Natural killer cell treated with Interleukin-12 subunit alpha and Interleukin-12 subunit beta and Interleukin-15 and Interleukin-18, amount 100 ng/mL, for 72 hours (primary cell): Measurements from ENCODE around the gene SCUBE1. TPM values are rescaled to one million over a fixed set of nuclear protein-coding genes. Genes with fewer than 3 reads are reported as not detected.

Source experiments
- ATAC-seq, 2 donors: fragments of 150-1000 bp; cut with Tn5 transposase in 1 of 2; sonication (Bioruptor Pico), chemical (Tn5 transposase) in 1 of 2; 2 replicates each; pipeline ENCODE4 v1.10.0; 2021
- DNase-seq: peaks from one replicate; pipeline ENCODE4 v3.0.0; 2022; ENCODE audit warnings: low spot score
- H3K27ac Mint-ChIP-seq, 2 donors: 1 replicate in 1 of 2; 2 replicates in 1 of 2; pipeline ENCODE4 v1.8.0; 2022; ENCODE audit warnings: mixed read lengths in 2 of 2, mild to moderate bottlenecking in 1 of 2, moderate library complexity in 1 of 2
- H3K27me3 Mint-ChIP-seq, 2 donors: 1 replicate in 1 of 2; 2 replicates in 1 of 2; pipeline ENCODE4 v1.8.0; 2022; ENCODE audit warnings: mixed read lengths in 2 of 2
- H3K36me3 Mint-ChIP-seq: one replicate; pipeline ENCODE4 v1.8.0; 2022; ENCODE audit warnings: mixed read lengths
- H3K4me1 Mint-ChIP-seq, 2 donors: 1 replicate in 1 of 2; 2 replicates in 1 of 2; pipeline ENCODE4 v1.8.0; 2022; ENCODE audit warnings: low read depth in 2 of 2, mixed read lengths in 2 of 2, mild to moderate bottlenecking in 1 of 2
- H3K4me3 Mint-ChIP-seq: one replicate; pipeline ENCODE4 v1.8.0; 2022; ENCODE audit warnings: mixed read lengths
- H3K9me3 Mint-ChIP-seq: 2 replicates; pipeline ENCODE4 v1.8.0; 2022; ENCODE audit warnings: mixed read lengths
- total RNA-seq, 2 donors: library from RNA; stranded (reverse); gene quantifications; one replicate each; pipeline ENCODE4 v1.2.3, GENCODE V29; 2022

Gene SCUBE1
- total RNA-seq, 2 donors from 2014 or later: 0.14 TPM; not detected in 1

GRCh38 chr22:43187171-43188099 lies 155.7 kb downstream of the SCUBE1 start:
- ATAC-seq (peak; percentile 95 to 96), DNase-seq (peak; percentile 99)
- H3K36me3 Mint-ChIP-seq: no peaks in the 10 kb centered on the region
- peaks cover 0 to 3% of the 10 kb centered on the region in 2 donors for H3K27me3 Mint-ChIP-seq
- H3K4me3 Mint-ChIP-seq: peak overlapping the region; percentile 77
- H3K9me3 Mint-ChIP-seq: no peaks in the 10 kb centered on the region
- H3K27ac Mint-ChIP-seq: peak overlapping the region; percentile 79 to 91
- peaks cover 4% of the 10 kb centered on the region in 2 donors for H3K4me1 Mint-ChIP-seq

- Mint-ChIP-seq H3K4me3 (peak within 1 kb of the TSS; percentile 77), H3K9me3 (no peaks in the 10 kb centered on the region)
- peak; percentile 77 for DNase-seq
Measured at GRCh38 chr22:43186272-43187170, 156.7 kb downstream of the SCUBE1 start, which contains the start of gene TTLL12. Gene TTLL12 (minus strand): TSS chr22:43187134. CDS start chr22:43187069, 65 bp downstream.

GRCh38 chr22:43185860-43186261 lies 157.3 kb downstream of the SCUBE1 start:
- peak overlapping the region; percentile 67 for H3K4me3 Mint-ChIP-seq
- no peak for ATAC-seq
- H3K4me1 Mint-ChIP-seq: peaks cover 4% of the 10 kb centered on the region in 2 donors
- DNase-seq: no peak
- no peak overlapping the region for H3K27ac Mint-ChIP-seq
- H3K36me3 Mint-ChIP-seq: no peaks in the 10 kb centered on the region
- no peaks in the 10 kb centered on the region for H3K9me3 Mint-ChIP-seq
- no peaks in the 10 kb centered on the region for H3K27me3 Mint-ChIP-seq

More at GRCh38 chr22:43186272-43187170, 156.7 kb downstream of the SCUBE1 start, which contains the start of gene TTLL12:
- H3K27me3 Mint-ChIP-seq: peaks cover 0 to 2% of the 10 kb centered on the region in 2 donors
- no peaks in the 10 kb centered on the region for H3K36me3 Mint-ChIP-seq
- H3K4me1 Mint-ChIP-seq: peaks cover 4% of the 10 kb centered on the region in 2 donors
- peak within 1 kb of the TSS; percentile 79 to 91 for H3K27ac Mint-ChIP-seq
- ATAC-seq: peak; percentile 72 to 77

GRCh38 chr22:43183496-43184277 lies 159.5 kb downstream of the SCUBE1 start:
- H3K27ac Mint-ChIP-seq: no peak overlapping the region
- peaks cover 4% of the 10 kb centered on the region in 2 donors for H3K4me1 Mint-ChIP-seq
- no peaks in the 10 kb centered on the region for H3K27me3 Mint-ChIP-seq
- ATAC-seq (no peak), DNase-seq (no peak)
- H3K9me3 Mint-ChIP-seq: no peaks in the 10 kb centered on the region
- H3K36me3 Mint-ChIP-seq: no peaks in the 10 kb centered on the region
- no peak overlapping the region for H3K4me3 Mint-ChIP-seq

GRCh38 chr22:43182726-43183125 lies 160.4 kb downstream of the SCUBE1 start:
- H3K4me1 Mint-ChIP-seq: peaks cover 4% of the 10 kb centered on the region in 2 donors
- H3K27me3 Mint-ChIP-seq: no peaks in the 10 kb centered on the region
- DNase-seq: no peak
- no peak overlapping the region for H3K27ac Mint-ChIP-seq
- H3K36me3 Mint-ChIP-seq: no peaks in the 10 kb centered on the region
- H3K9me3 Mint-ChIP-seq: no peaks in the 10 kb centered on the region
- no peak for ATAC-seq
- H3K4me3 Mint-ChIP-seq: no peak overlapping the region

GRCh38 chr22:43182118-43182517 lies 161.1 kb downstream of the SCUBE1 start:
- Mint-ChIP-seq H3K9me3 (no peaks in the 10 kb centered on the region), H3K36me3 (no peaks in the 10 kb centered on the region), H3K27ac (no peak overlapping the region), H3K4me1 (peaks cover 4% of the 10 kb centered on the region in 2 donors), H3K27me3 (no peaks in the 10 kb centered on the region), H3K4me3 (no peak overlapping the region)
- no peak for DNase-seq
- no peak for ATAC-seq

GRCh38 chr22:43181321-43182076 lies 161.7 kb downstream of the SCUBE1 start:
- no peak overlapping the region for H3K27ac Mint-ChIP-seq
- no peak overlapping the region for H3K4me3 Mint-ChIP-seq
- no peaks in the 10 kb centered on the region for H3K27me3 Mint-ChIP-seq

GRCh38 chr22:43180670-43181069 lies 162.5 kb downstream of the SCUBE1 start:
- H3K27me3 Mint-ChIP-seq: no peaks in the 10 kb centered on the region
- no peaks in the 10 kb centered on the region for H3K9me3 Mint-ChIP-seq
- DNase-seq (no peak), ATAC-seq (no peak)
- peaks cover 4 to 7% of the 10 kb centered on the region in 2 donors for H3K4me1 Mint-ChIP-seq
- H3K4me3 Mint-ChIP-seq: no peak overlapping the region
- H3K27ac Mint-ChIP-seq: no peak overlapping the region
- H3K36me3 Mint-ChIP-seq: no peaks in the 10 kb centered on the region

More at GRCh38 chr22:43181321-43182076, 161.7 kb downstream of the SCUBE1 start:
- DNase-seq (no peak), ATAC-seq (no peak)
- no peaks in the 10 kb centered on the region for H3K9me3 Mint-ChIP-seq
- H3K36me3 Mint-ChIP-seq: no peaks in the 10 kb centered on the region
- H3K4me1 Mint-ChIP-seq: peaks cover 4% of the 10 kb centered on the region in 2 donors

- DNase-seq: no peak
- ATAC-seq: no peak
- no peak overlapping the region for H3K27ac Mint-ChIP-seq
- peaks cover 4 to 7% of the 10 kb centered on the region in 2 donors for H3K4me1 Mint-ChIP-seq
- no peak overlapping the region for H3K4me3 Mint-ChIP-seq
- no peaks in the 10 kb centered on the region for H3K36me3 Mint-ChIP-seq
- H3K27me3 Mint-ChIP-seq: no peaks in the 10 kb centered on the region
- no peaks in the 10 kb centered on the region for H3K9me3 Mint-ChIP-seq
Measured at GRCh38 chr22:43179911-43180195, 163.3 kb downstream of the SCUBE1 start.

GRCh38 chr22:43179146-43179910 lies 163.8 kb downstream of the SCUBE1 start:
- ATAC-seq (no peak), DNase-seq (no peak)
- H3K9me3 Mint-ChIP-seq: no peaks in the 10 kb centered on the region
- no peak overlapping the region for H3K4me3 Mint-ChIP-seq
- H3K4me1 Mint-ChIP-seq: peaks cover 4 to 6% of the 10 kb centered on the region in 2 donors
- H3K36me3 Mint-ChIP-seq: no peaks in the 10 kb centered on the region
- H3K27ac Mint-ChIP-seq: no peak overlapping the region
- H3K27me3 Mint-ChIP-seq: no peaks in the 10 kb centered on the region

GRCh38 chr22:43177479-43177878 lies 165.7 kb downstream of the SCUBE1 start:
- H3K36me3 Mint-ChIP-seq: no peaks in the 10 kb centered on the region
- DNase-seq (no peak), ATAC-seq (no peak)
- H3K4me1 Mint-ChIP-seq: peaks cover 0 to 3% of the 10 kb centered on the region in 2 donors
- H3K27ac Mint-ChIP-seq: no peak overlapping the region
- H3K9me3 Mint-ChIP-seq: no peaks in the 10 kb centered on the region
- no peak overlapping the region for H3K4me3 Mint-ChIP-seq
- H3K27me3 Mint-ChIP-seq: no peaks in the 10 kb centered on the region

- no peak for ATAC-seq
- Mint-ChIP-seq H3K36me3 (no peaks in the 10 kb centered on the region), H3K4me1 (peaks cover 0 to 4% of the 10 kb centered on the region in 2 donors), H3K27ac (no peak overlapping the region), H3K9me3 (no peaks in the 10 kb centered on the region), H3K4me3 (no peak overlapping the region), H3K27me3 (no peaks in the 10 kb centered on the region)
- no peak for DNase-seq
Measured at GRCh38 chr22:43176090-43176489, 167.1 kb downstream of the SCUBE1 start.
